MCF 10A (cell line): Measurements from ENCODE around the gene JAKMIP2. TPM values are rescaled to one million over a fixed set of nuclear protein-coding genes. Genes with fewer than 3 reads are reported as not detected.

Experiments
- BruUV-seq: library from RNA; stranded (reverse); fragments of 400-500 nt; replicated peaks from 2 replicates; lab custom pipeline; 2021; lab: Mats Ljungman, UMichigan
- CTCF ChIA-PET: fragments of 300-600 bp; sonication (Branson Sonifier 250); formaldehyde crosslinking; extraction: SDS; loops from one replicate; lab custom pipeline; 2021; ENCODE audit warnings: antibody characterized with exemption, inconsistent platforms; lab: Yijun Ruan, JAX
- POLR2A ChIA-PET: fragments of 300-600, 350-650 bp; sonication (Branson Sonifier 250); formaldehyde crosslinking; extraction: SDS; loops from one replicate; lab custom pipeline; 2020; ENCODE audit warnings: antibody characterized with exemption, inconsistent platforms; lab: Yijun Ruan, JAX
- DNase-seq: peaks from one replicate; pipeline ENCODE4 v3.0.0-alpha.2; 2018; ENCODE audit not compliant: unreplicated experiment
- H3K27ac Mint-ChIP-seq: one replicate; pipeline ENCODE4 v1.8.0; 2022; ENCODE audit warnings: mild to moderate bottlenecking, low read depth, mixed read lengths; ENCODE audit not compliant: unreplicated experiment
- H3K27me3 Mint-ChIP-seq: one replicate; pipeline ENCODE4 v1.8.0; 2022; ENCODE audit warnings: mixed read lengths; ENCODE audit not compliant: insufficient read depth, unreplicated experiment
- H3K36me3 Mint-ChIP-seq: one replicate; pipeline ENCODE4 v1.8.0; 2022; ENCODE audit warnings: mild to moderate bottlenecking, moderate library complexity, mixed read lengths; ENCODE audit not compliant: insufficient read depth, unreplicated experiment
- H3K4me1 Mint-ChIP-seq: one replicate; pipeline ENCODE4 v1.8.0; 2022; ENCODE audit warnings: mixed read lengths; ENCODE audit not compliant: insufficient read depth, unreplicated experiment
- H3K4me3 Mint-ChIP-seq: one replicate; pipeline ENCODE4 v1.8.0; 2022; ENCODE audit warnings: mild to moderate bottlenecking, moderate library complexity, mixed read lengths; ENCODE audit not compliant: unreplicated experiment
- H3K9me3 Mint-ChIP-seq: one replicate; pipeline ENCODE4 v1.8.0; 2022; ENCODE audit warnings: mixed read lengths; ENCODE audit not compliant: unreplicated experiment
- intact Hi-C: fragments of 100-400 bp; cut with micrococcal nuclease; formaldehyde crosslinking; loops from 2 replicates; pipeline ENCODE4 v1.14.1; 2022
- total RNA-seq: library from RNA; stranded (reverse); gene quantifications from 2 replicates; pipeline ENCODE4 v1.2.3, GENCODE V29; 2022
- TF ChIP-seq, protein P1 (sequence below): fragments of 200-600 bp; IDR thresholded peaks from one replicate; pipeline ENCODE4 v1.8.0; 2022; ENCODE audit warnings: antibody characterized with exemption, mild to moderate bottlenecking; ENCODE audit not compliant: unreplicated experiment

Gene JAKMIP2
- total RNA-seq, 1 experiment from 2014 or later = not detected

DNA sequence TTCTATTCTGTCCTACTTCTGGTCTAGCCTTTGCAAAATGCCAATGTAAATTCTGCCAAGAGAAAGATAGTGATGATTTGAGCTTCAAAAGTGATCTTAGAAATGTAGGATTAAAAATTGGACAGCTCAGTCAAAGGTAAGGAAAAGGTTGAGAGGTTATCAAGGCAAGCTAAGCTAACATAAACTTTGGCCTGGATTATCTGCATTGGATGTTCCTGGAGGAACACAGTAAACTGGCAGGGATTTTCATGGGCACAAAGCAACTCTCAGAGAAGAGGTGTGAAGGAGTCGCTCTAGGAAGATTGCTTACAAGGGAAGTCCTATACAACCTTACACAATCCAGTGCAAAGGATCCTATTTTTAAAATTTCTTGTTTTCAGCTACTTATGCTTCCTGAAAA is 115.2 kb downstream of the JAKMIP2 start:
- ChIA-PET POLR2A (no interaction called here), CTCF (interaction anchor here (0.6 to 2.6 kb wide), 6 partner anchors 9 to 155 kb away, joined by 3 to 8 read pairs (median 4); no protein-coding TSS in a partner anchor)
- Mint-ChIP-seq H3K27ac (no peak overlapping the region), H3K4me1 (no peaks in the 10 kb centered on the region), H3K4me3 (no peak overlapping the region), H3K36me3 (no peaks in the 10 kb centered on the region), H3K27me3 (peaks cover 13% of the 10 kb centered on the region), H3K9me3 (no peaks in the 10 kb centered on the region)
- DNase-seq = no peak
- intact Hi-C loops = no loop called here
- TF ChIP-seq, protein P1, sequence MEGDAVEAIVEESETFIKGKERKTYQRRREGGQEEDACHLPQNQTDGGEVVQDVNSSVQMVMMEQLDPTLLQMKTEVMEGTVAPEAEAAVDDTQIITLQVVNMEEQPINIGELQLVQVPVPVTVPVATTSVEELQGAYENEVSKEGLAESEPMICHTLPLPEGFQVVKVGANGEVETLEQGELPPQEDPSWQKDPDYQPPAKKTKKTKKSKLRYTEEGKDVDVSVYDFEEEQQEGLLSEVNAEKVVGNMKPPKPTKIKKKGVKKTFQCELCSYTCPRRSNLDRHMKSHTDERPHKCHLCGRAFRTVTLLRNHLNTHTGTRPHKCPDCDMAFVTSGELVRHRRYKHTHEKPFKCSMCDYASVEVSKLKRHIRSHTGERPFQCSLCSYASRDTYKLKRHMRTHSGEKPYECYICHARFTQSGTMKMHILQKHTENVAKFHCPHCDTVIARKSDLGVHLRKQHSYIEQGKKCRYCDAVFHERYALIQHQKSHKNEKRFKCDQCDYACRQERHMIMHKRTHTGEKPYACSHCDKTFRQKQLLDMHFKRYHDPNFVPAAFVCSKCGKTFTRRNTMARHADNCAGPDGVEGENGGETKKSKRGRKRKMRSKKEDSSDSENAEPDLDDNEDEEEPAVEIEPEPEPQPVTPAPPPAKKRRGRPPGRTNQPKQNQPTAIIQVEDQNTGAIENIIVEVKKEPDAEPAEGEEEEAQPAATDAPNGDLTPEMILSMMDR = no peak
- no TSS peak for BruUV-seq

DNA sequence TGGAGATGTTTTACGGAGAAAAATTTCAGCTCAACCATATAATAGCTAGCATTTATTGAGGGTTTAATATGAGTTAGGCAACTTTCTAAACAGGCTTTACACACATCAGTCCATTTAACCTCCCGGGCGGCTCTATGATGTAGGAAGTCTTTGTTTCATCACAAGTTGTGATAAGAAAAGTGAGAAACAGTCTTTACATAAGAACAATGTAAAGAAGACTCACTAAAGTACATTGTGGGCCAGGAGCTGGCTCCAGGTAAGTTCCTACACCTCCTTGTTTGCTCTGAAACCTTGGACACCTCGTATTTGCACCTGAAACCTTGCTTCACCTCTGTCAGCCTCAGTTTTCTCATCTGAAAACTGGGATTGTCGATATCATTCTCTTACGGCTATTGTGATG is 116.1 kb downstream of the JAKMIP2 start:
- CTCF ChIA-PET = interaction anchor here (0.5 to 2.6 kb wide), 3 partner anchors 8 to 443 kb away, joined by 3 to 8 read pairs (median 3); no protein-coding TSS in a partner anchor
- intact Hi-C loops = no loop called here
- Mint-ChIP-seq H3K27me3 (peaks cover 13% of the 10 kb centered on the region), H3K4me1 (no peaks in the 10 kb centered on the region), H3K9me3 (no peaks in the 10 kb centered on the region), H3K36me3 (no peaks in the 10 kb centered on the region), H3K4me3 (no peak overlapping the region), H3K27ac (no peak overlapping the region)
- DNase-seq = no peak
- TF ChIP-seq, protein P1 = no peak
- POLR2A ChIA-PET = no interaction called here
- no TSS peak for BruUV-seq

DNA sequence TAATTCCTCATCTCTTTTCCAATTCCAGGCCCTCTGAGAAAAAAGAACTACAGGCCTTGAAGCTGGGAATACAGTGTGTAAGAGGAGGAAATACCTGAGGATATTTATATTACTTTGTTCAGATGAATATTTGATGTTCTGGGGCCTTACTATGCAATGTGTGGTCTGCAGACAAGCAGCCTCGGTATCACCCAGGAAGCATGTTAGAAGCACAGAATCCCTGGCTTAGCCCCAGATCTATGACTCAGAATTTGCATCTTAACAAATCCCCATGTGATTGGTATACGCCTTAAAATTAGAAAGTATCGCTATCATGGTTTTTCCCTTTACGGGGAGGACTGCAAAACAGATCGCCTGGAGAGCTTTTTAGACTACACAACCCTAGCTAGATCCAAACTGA is 121.0 kb downstream of the JAKMIP2 start:
- Mint-ChIP-seq H3K4me3 (no peak overlapping the region), H3K4me1 (no peaks in the 10 kb centered on the region), H3K36me3 (no peaks in the 10 kb centered on the region), H3K27ac (no peak overlapping the region), H3K27me3 (peaks cover 16% of the 10 kb centered on the region), H3K9me3 (peaks cover 2% of the 10 kb centered on the region)
- peak; percentile 40 for DNase-seq
- no TSS peak for BruUV-seq
- ChIA-PET POLR2A (no interaction called here), CTCF (interaction anchor here (0.7 to 2.1 kb wide), 3 partner anchors 18 to 33 kb away, joined by 3 to 8 read pairs (median 3); no protein-coding TSS in a partner anchor)
- intact Hi-C loops = no loop called here
- TF ChIP-seq, protein P1 = no peak

DNA sequence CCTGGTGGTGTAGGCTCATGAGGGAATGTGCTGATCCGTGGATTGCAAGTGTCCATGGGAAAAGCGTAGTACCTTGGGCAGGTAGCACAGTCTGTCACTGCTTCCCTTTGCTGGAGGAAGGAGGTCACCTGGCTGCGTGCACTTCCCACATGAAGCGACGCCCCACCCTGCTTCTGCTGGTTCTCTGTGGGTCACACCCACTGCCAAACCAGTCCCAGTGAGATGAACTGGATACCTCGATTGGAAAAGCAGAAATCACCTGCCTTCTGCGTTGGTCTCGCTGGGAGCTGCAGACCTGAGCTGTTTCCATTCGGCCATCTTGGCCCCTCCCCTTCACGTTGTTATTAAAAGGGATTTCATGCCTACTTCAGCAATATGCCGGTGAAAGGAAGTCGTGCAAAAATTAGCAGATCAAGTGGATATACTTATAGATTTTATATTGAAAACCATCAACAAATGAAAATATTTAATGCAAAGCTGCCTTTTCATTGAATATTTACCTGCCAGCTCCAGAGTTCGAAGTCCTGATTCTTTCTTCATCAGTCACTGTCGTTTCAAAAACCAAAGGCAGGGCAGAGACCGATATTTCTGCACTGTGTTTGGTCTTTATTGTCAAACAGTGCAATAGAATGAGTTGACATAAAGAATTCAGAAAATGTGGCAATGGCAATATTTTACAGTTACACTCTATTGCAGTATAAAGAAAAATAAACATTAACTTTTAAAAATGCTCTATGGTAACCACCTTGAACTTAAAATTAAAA is 123.2 kb downstream of the JAKMIP2 start:
- TF ChIP-seq, protein P1 = no peak
- no TSS peak for BruUV-seq
- Mint-ChIP-seq H3K4me3 (no peak overlapping the region), H3K36me3 (no peaks in the 10 kb centered on the region), H3K27ac (no peak overlapping the region), H3K4me1 (no peaks in the 10 kb centered on the region), H3K27me3 (peaks cover 25% of the 10 kb centered on the region), H3K9me3 (peaks cover 16% of the 10 kb centered on the region)
- ChIA-PET CTCF (interaction anchor here (1.0 kb wide), 2 partner anchors 8 to 32 kb away, joined by 3 to 5 read pairs; no protein-coding TSS in a partner anchor), POLR2A (no interaction called here)
- DNase-seq = no peak
- intact Hi-C loops = no loop called here
